HCT116 (cell line): Measurements from ENCODE around the gene NHLRC3. TPM values are rescaled to one million over a fixed set of nuclear protein-coding genes. Genes with fewer than 3 reads are reported as not detected.

Experiments used
- ATAC-seq: fragments of 200-7000 bp; cut with Tn5 transposase; 2 replicates; pipeline ENCODE4 v1.9.1; 2020; ENCODE audit warnings: mild to moderate bottlenecking, moderate library complexity
- BruUV-seq: library from RNA; stranded (reverse); fragments of 400-500 nt; replicated peaks from 2 replicates; lab custom pipeline; 2021; lab: Mats Ljungman, UMichigan
- CTCF ChIA-PET: fragments of 300-600 bp; sonication (Branson Sonifier 250); formaldehyde crosslinking; loops from one replicate; lab custom pipeline; 2021; ENCODE audit warnings: antibody characterized with exemption; lab: Charles Lee
- POLR2A ChIA-PET: fragments of 300-600, 350-600 bp; sonication (Branson Sonifier 250); formaldehyde crosslinking; loops from one replicate; lab custom pipeline; 2021; ENCODE audit warnings: antibody characterized with exemption; lab: Charles Lee
- RAD21 ChIA-PET, 2 experiments: fragments of 300-600 bp; sonication (Branson Sonifier 250); formaldehyde crosslinking; loops; one replicate each; lab custom pipeline; 2023; ENCODE audit warnings: low total read pairs in 2 of 2; ENCODE audit not compliant: uncharacterized antibody in 2 of 2, unreplicated experiment in 2 of 2, low non-redundant PET in 1 of 2; lab: Charles Lee
- DNase-seq: peaks from one replicate; pipeline ENCODE4 v3.0.0-alpha.2; 2010; ENCODE audit warnings: low read depth, low spot score
- H2AFZ ChIP-seq: fragments of 200-600 bp; shearing (Covaris generic), sonication (generic); 2 replicates; pipeline ENCODE4 v1.6.1; 2017; ENCODE audit warnings: low read depth, mixed run types, mixed read lengths, antibody characterized with exemption, low read length; ENCODE audit not compliant: poor library complexity, severe bottlenecking
- H3K27ac ChIP-seq: 2 replicates; pipeline ENCODE4 v1.5.1; 2012; ENCODE audit warnings: low read depth, low read length
- H3K27me3 ChIP-seq: fragments of 200-600 bp; sonication (generic); 2 replicates; pipeline ENCODE4 v1.6.1; 2016; ENCODE audit warnings: mixed run types, low read length, mixed read lengths; ENCODE audit not compliant: insufficient read depth
- H3K36me3 ChIP-seq, 2 experiments: fragments of 200-500 bp in 1 of 2; fragments of 200-600 bp in 1 of 2; sonication (Bioruptor generic) in 1 of 2; sonication (generic) in 1 of 2; 2 replicates each; pipeline versions ENCODE4 v1.5.1 to v1.6.1; 2014 to 2016; ENCODE audit warnings: low read length in 2 of 2, inconsistent platforms in 1 of 2, mixed read lengths in 1 of 2, mixed run types in 1 of 2; ENCODE audit not compliant: insufficient read depth in 2 of 2, control insufficient read depth in 1 of 2
- H3K4me1 ChIP-seq, 2 experiments: fragments of 200-600 bp in 1 of 2; sonication (generic) in 1 of 2; 2 replicates each; pipeline versions ENCODE4 v1.5.1 to v1.6.1; 2012 to 2017; ENCODE audit warnings: low read length in 2 of 2, inconsistent platforms in 1 of 2, mild to moderate bottlenecking in 1 of 2, mixed read lengths in 1 of 2, mixed run types in 1 of 2, moderate library complexity in 1 of 2; ENCODE audit not compliant: insufficient read depth in 2 of 2, control insufficient read depth in 1 of 2
- H3K4me2 ChIP-seq: fragments of 200-600 bp; sonication (generic); 2 replicates; pipeline ENCODE4 v1.6.1; 2017; ENCODE audit warnings: mixed run types, low read length, mixed read lengths
- H3K4me3 ChIP-seq, 2 experiments: fragments of 200-600 bp in 1 of 2; sonication (generic) in 1 of 2; replicated peaks in 1 of 2; 2 replicates each; pipeline ENCODE4 v1.5.1; 2011 to 2016; ENCODE audit warnings: low read length in 2 of 2, control low read depth in 1 of 2, low read depth in 1 of 2, mild to moderate bottlenecking in 1 of 2, mixed read lengths in 1 of 2, mixed run types in 1 of 2
- H3K79me2 ChIP-seq: fragments of 200-600 bp; sonication (generic); 2 replicates; pipeline ENCODE4 v1.6.1; 2017; ENCODE audit warnings: mild to moderate bottlenecking, mixed run types, low read length, moderate library complexity, mixed read lengths; ENCODE audit not compliant: insufficient read depth
- H3K9ac ChIP-seq: fragments of 200-600 bp; sonication (generic); 2 replicates; pipeline ENCODE4 v1.6.1; 2016; ENCODE audit warnings: low read length, mixed read lengths
- H3K9me2 ChIP-seq: fragments of 200-600 bp; sonication (generic), shearing (Covaris generic); 2 replicates; pipeline ENCODE4 v1.6.1; 2017; ENCODE audit warnings: mixed run types, mild to moderate bottlenecking, moderate library complexity; ENCODE audit not compliant: insufficient read depth
- H3K9me3 ChIP-seq, 2 experiments: fragments of 200-500 bp in 1 of 2; fragments of 200-600 bp in 1 of 2; sonication (Bioruptor generic) in 1 of 2; sonication (generic) in 1 of 2; 2 replicates each; pipeline ENCODE4 v1.6.1; 2014 to 2017; ENCODE audit warnings: low read length in 2 of 2, mixed read lengths in 2 of 2, inconsistent platforms in 1 of 2, low read depth in 1 of 2, mild to moderate bottlenecking in 1 of 2, mixed run types in 1 of 2, moderate library complexity in 1 of 2; ENCODE audit not compliant: control insufficient read depth in 1 of 2, insufficient read depth in 1 of 2
- H4K20me1 ChIP-seq: fragments of 200-600 bp; sonication (generic), shearing (Covaris generic); 2 replicates; pipeline ENCODE4 v1.6.1; 2017; ENCODE audit warnings: mixed run types, mild to moderate bottlenecking, moderate library complexity; ENCODE audit not compliant: insufficient read depth
- ATF3 ChIP-seq: IDR thresholded peaks from 2 replicates; pipeline ENCODE4 v1.6.1; 2012
- EGR1 ChIP-seq: IDR thresholded peaks from 2 replicates; pipeline ENCODE4 v1.6.1; 2012; ENCODE audit warnings: low read depth
- EZH2 ChIP-seq: fragments of 200-600 bp; sonication (generic); IDR thresholded peaks from 2 replicates; pipeline ENCODE4 v1.6.1; 2017; ENCODE audit warnings: antibody characterized with exemption, mixed run types
- EZH2phosphoT487 ChIP-seq: fragments of 200-600 bp; IDR thresholded peaks from 2 replicates; pipeline ENCODE4 v1.6.1; 2018; ENCODE audit warnings: antibody characterized with exemption, borderline replicate concordance
- FOSL1 ChIP-seq: IDR thresholded peaks from 2 replicates; pipeline ENCODE4 v1.6.1; 2012; ENCODE audit warnings: low read depth
- POLR2A ChIP-seq: IDR thresholded peaks from 2 replicates; pipeline ENCODE4 v1.7.0; 2011; ENCODE audit warnings: borderline replicate concordance; ENCODE audit not compliant: insufficient read depth, insufficient read length; ENCODE audit errors: extremely low read depth
- POLR2AphosphoS5 ChIP-seq: IDR thresholded peaks from 2 replicates; pipeline ENCODE4 v1.6.1; 2011; ENCODE audit warnings: mild to moderate bottlenecking, low read depth, low read length, moderate library complexity
- RAD21 ChIP-seq: IDR thresholded peaks from 2 replicates; pipeline ENCODE4 v1.6.1; 2012; ENCODE audit warnings: low read depth, mild to moderate bottlenecking
- REST ChIP-seq: IDR thresholded peaks from 2 replicates; pipeline ENCODE4 v1.6.1; 2012; ENCODE audit warnings: low read depth
- SIN3A ChIP-seq: IDR thresholded peaks from 2 replicates; pipeline ENCODE4 v1.6.1; 2012; ENCODE audit warnings: low read depth
- YY1 ChIP-seq: IDR thresholded peaks from 2 replicates; pipeline ENCODE4 v1.6.1; 2011; ENCODE audit warnings: low read length, low read depth, moderate library complexity, mild to moderate bottlenecking; ENCODE audit not compliant: insufficient replicate concordance; ENCODE audit errors: extremely low read depth
- ZBTB33 ChIP-seq: IDR thresholded peaks from 2 replicates; pipeline ENCODE4 v1.6.1; 2011; ENCODE audit warnings: mild to moderate bottlenecking, low read length, moderate library complexity; ENCODE audit not compliant: insufficient replicate concordance; ENCODE audit errors: extremely low read depth
- ZNF274 ChIP-seq: fragments of 200-500 bp; sonication (Bioruptor generic); IDR thresholded peaks from 2 replicates; pipeline ENCODE4 v1.6.1; 2014; ENCODE audit warnings: mild to moderate bottlenecking, low read depth, low read length, inconsistent platforms
- intact Hi-C: fragments of 100-400 bp; cut with micrococcal nuclease; formaldehyde crosslinking; loops from 2 replicates; pipeline ENCODE4 v1.10.0; 2022
- total RNA-seq: library from RNA; stranded (reverse); gene quantifications from one replicate; pipeline ENCODE4 v1.2.1, GENCODE V29; 2021; ENCODE audit not compliant: unreplicated experiment

The NHLRC3 gene
- total RNA-seq, 1 experiment from 2014 or later = 7.2 TPM

- H3K79me2 ChIP-seq = no peaks in the 10 kb centered on the region
- H3K27ac ChIP-seq = no peak overlapping the region
- no peak overlapping the region for H3K4me2 ChIP-seq
- POLR2A ChIA-PET = no interaction called here
- intact Hi-C loops = no loop called here
- no peak overlapping the region for H3K9ac ChIP-seq
- no peak overlapping the region for H3K4me3 ChIP-seq
- DNase-seq = no peak
- ATAC-seq = no peak
- H3K27me3 ChIP-seq = no peaks in the 10 kb centered on the region
- CTCF ChIA-PET = no interaction called here
- no peak overlapping the region for H2AFZ ChIP-seq
- TF ChIP-seq ZNF274 = no peak
- TF ChIP-seq ATF3 = no peak
- no peak for TF ChIP-seq POLR2AphosphoS5
- no peak for TF ChIP-seq EZH2
- TF ChIP-seq EGR1 = no peak
- TF ChIP-seq RAD21 = no peak
- TF ChIP-seq EZH2phosphoT487 = no peak
- no peak for TF ChIP-seq REST
- TF ChIP-seq SIN3A = no peak
- TF ChIP-seq FOSL1 = no peak
- no peak for TF ChIP-seq YY1
- TF ChIP-seq ZBTB33 = no peak
- no peak for TF ChIP-seq POLR2A
- TF ChIP-seq, all 23 proteins: peak for 0
- Histone ChIP-seq H4K20me1 (no peaks in the 10 kb centered on the region), H3K9me3 (no peaks in the 10 kb centered on the region), H3K36me3 (peaks cover 14 to 38% of the 10 kb centered on the region in 2 experiments), H3K9me2 (no peaks in the 10 kb centered on the region), H3K4me1 (no peaks in the 10 kb centered on the region)
- RAD21 ChIA-PET = no interaction called here
- no TSS peak for BruUV-seq
These were observed 14.5 kb upstream of the NHLRC3 start for GRCh38 chr13:39023761-39024160.
